Transverse colon (tissue), 4 donors: ENCODE data around the gene MYLK.

Experiments used
- EP300 ChIP-seq: sonication (generic); formaldehyde crosslinking; IDR thresholded peaks from one replicate; pipeline ENCODE4 v1.6.1; 2017; ENCODE audit warnings: antibody characterized with exemption, low read depth
- POLR2A ChIP-seq: fragments of 450-650 bp; IDR thresholded peaks from one replicate; pipeline ENCODE4 v1.6.1; 2016; ENCODE audit warnings: antibody characterized with exemption, mild to moderate bottlenecking, moderate library complexity
- POLR2AphosphoS5 ChIP-seq, 3 donors: sonication (generic); formaldehyde crosslinking; IDR thresholded peaks; one replicate each; pipeline ENCODE4 v1.6.1; 2016; ENCODE audit warnings: antibody characterized with exemption in 3 of 3
- TF ChIP-seq, protein P1 (sequence below), 5 experiments: fragments of 200-600 bp in 3 of 5; fragments of 450-650 bp in 2 of 5; sonication (generic) in 3 of 5; IDR thresholded peaks; 1 replicate in 2 of 5; 2 replicates in 3 of 5; pipeline ENCODE4 v1.5.1; 2016 to 2017; ENCODE audit warnings: antibody characterized with exemption in 5 of 5, inconsistent platforms in 3 of 5, mild to moderate bottlenecking in 2 of 5, moderate library complexity in 1 of 5

DNA sequence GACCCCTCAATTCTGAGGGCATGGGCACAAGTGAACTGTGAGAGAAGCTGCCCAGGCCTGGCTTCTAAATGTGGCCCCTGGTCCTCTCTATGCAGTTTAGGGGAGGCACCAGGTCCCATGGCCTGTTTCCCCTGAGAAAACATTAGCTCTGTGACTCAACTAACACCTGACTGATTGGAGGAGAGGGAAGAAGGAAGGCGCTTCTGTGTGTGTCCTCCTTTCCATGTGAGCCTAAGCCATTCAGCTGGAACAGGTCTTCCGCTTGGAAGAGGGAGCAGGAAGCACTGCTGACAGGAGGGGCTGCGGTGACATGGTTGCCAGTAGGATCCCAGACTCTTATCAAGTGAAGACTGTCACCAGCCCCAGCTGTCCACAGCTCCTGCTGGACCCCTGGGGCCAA, 79.5 kb downstream of the MYLK start:
- TF ChIP-seq POLR2A (no peak), POLR2AphosphoS5 (IDR thresholded peaks at IDR 0.05) (no peak), EP300 (no peak)
- TF ChIP-seq, protein P1, sequence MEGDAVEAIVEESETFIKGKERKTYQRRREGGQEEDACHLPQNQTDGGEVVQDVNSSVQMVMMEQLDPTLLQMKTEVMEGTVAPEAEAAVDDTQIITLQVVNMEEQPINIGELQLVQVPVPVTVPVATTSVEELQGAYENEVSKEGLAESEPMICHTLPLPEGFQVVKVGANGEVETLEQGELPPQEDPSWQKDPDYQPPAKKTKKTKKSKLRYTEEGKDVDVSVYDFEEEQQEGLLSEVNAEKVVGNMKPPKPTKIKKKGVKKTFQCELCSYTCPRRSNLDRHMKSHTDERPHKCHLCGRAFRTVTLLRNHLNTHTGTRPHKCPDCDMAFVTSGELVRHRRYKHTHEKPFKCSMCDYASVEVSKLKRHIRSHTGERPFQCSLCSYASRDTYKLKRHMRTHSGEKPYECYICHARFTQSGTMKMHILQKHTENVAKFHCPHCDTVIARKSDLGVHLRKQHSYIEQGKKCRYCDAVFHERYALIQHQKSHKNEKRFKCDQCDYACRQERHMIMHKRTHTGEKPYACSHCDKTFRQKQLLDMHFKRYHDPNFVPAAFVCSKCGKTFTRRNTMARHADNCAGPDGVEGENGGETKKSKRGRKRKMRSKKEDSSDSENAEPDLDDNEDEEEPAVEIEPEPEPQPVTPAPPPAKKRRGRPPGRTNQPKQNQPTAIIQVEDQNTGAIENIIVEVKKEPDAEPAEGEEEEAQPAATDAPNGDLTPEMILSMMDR (IDR thresholded peaks at IDR 0.05) = no peak
